Common myeloid progenitor, CD34-positive (primary cell): ENCODE results near the gene CAMKK1.

ENCODE experiments used
- CTCF ChIA-PET: fragments of 350-600 bp; sonication (Branson Sonifier 250); formaldehyde crosslinking; loops from one replicate; lab custom pipeline; 2021; ENCODE audit warnings: antibody characterized with exemption; lab: Charles Lee
- POLR2A ChIA-PET: fragments of 350-600 bp; sonication (Branson Sonifier 250); formaldehyde crosslinking; loops from one replicate; lab custom pipeline; 2021; ENCODE audit warnings: antibody characterized with exemption; lab: Charles Lee
- DNase-seq, 3 donors: peaks; one replicate each; pipeline versions ENCODE4 v3.0.0 to v3.0.0-alpha.2; 2013
- H3K27ac ChIP-seq, 2 experiments: 1 replicate in 1 of 2; 2 replicates in 1 of 2; pipeline ENCODE4 v1.7.0; 2013; ENCODE audit warnings: inconsistent platforms in 2 of 2, low read length in 2 of 2, mild to moderate bottlenecking in 2 of 2, low read depth in 1 of 2, moderate library complexity in 1 of 2; ENCODE audit not compliant: severe bottlenecking in 2 of 2, insufficient read depth in 1 of 2, poor library complexity in 1 of 2
- H3K27me3 ChIP-seq, 5 experiments: replicated peaks in 2 of 5; 1 replicate in 3 of 5; 2 replicates in 2 of 5; pipeline versions ENCODE4 v1.6.1 to v1.7.0; 2013; ENCODE audit warnings: low read length in 4 of 5, mild to moderate bottlenecking in 2 of 5, moderate library complexity in 2 of 5, inconsistent platforms in 1 of 5; ENCODE audit not compliant: insufficient read depth in 5 of 5, control insufficient read depth in 4 of 5
- H3K36me3 ChIP-seq, 4 experiments: 1 replicate in 2 of 4; 2 replicates in 2 of 4; pipeline versions ENCODE4 v1.6.1 to v1.7.0; 2013; ENCODE audit warnings: low read length in 3 of 4, control low read depth in 1 of 4, mild to moderate bottlenecking in 1 of 4; ENCODE audit not compliant: control insufficient read depth in 4 of 4, insufficient read depth in 4 of 4
- H3K4me1 ChIP-seq, 4 experiments: 1 replicate in 3 of 4; 2 replicates in 1 of 4; pipeline versions ENCODE4 v1.6.1 to v1.7.1; 2013; ENCODE audit warnings: low read length in 3 of 4, mild to moderate bottlenecking in 3 of 4, control low read depth in 1 of 4, inconsistent platforms in 1 of 4, moderate library complexity in 1 of 4; ENCODE audit not compliant: control insufficient read depth in 4 of 4, insufficient read depth in 4 of 4; ENCODE audit errors: control extremely low read depth in 1 of 4
- H3K4me3 ChIP-seq, 7 experiments: 1 replicate in 4 of 7; 2 replicates in 3 of 7; pipeline versions ENCODE4 v1.5.1 to v1.7.0; 2013; ENCODE audit warnings: mild to moderate bottlenecking in 7 of 7, low read length in 6 of 7, moderate library complexity in 6 of 7, inconsistent platforms in 2 of 7, low read depth in 2 of 7, control low read depth in 1 of 7; ENCODE audit not compliant: insufficient read depth in 4 of 7, control insufficient read depth in 1 of 7; ENCODE audit errors: extremely low read depth in 1 of 7
- H3K9me3 ChIP-seq, 5 experiments: 1 replicate in 4 of 5; 2 replicates in 1 of 5; pipeline versions ENCODE4 v1.6.1 to v1.7.1; 2013; ENCODE audit warnings: low read length in 4 of 5, mild to moderate bottlenecking in 2 of 5, inconsistent platforms in 1 of 5, low read depth in 1 of 5, moderate library complexity in 1 of 5; ENCODE audit not compliant: control insufficient read depth in 4 of 5, insufficient read depth in 2 of 5; ENCODE audit errors: control extremely low read depth in 1 of 5
- WGBS: methylation state at CpG from one replicate; pipeline ENCODE4 v1.1.5; 2013; ENCODE audit not compliant: insufficient coverage; 5-methylcytosine and 5-hydroxymethylcytosine counted together

CAMKK1 gene

GRCh38 chr17:3923466-3924190, 30.8 kb upstream of the CAMKK1 start:
- ChIA-PET POLR2A (no interaction called here), CTCF (interaction anchor here (0.9 to 2.4 kb wide), 5 partner anchors 10 to 19 kb away, joined by 3 to 10 read pairs (median 3); no protein-coding TSS in a partner anchor)
- Histone ChIP-seq H3K4me1 (peaks cover 0 to 14% (median 7%) of the 10 kb centered on the region in 4 experiments), H3K27me3 (no peaks in the 10 kb centered on the region), H3K36me3 (peaks cover 2 to 47% (median 27%) of the 10 kb centered on the region in 4 experiments), H3K4me3 (no peak overlapping the region), H3K9me3 (no peaks in the 10 kb centered on the region), H3K27ac (no peak overlapping the region)
- WGBS = 91% methylated on average over 11 of the region's 18 CpGs
- no peak for DNase-seq

GRCh38 chr17:3922765-3923164, 29.9 kb upstream of the CAMKK1 start:
- Histone ChIP-seq H3K27me3 (no peaks in the 10 kb centered on the region), H3K27ac (no peak overlapping the region), H3K36me3 (peaks cover 2 to 39% (median 23%) of the 10 kb centered on the region in 4 experiments), H3K4me1 (peaks cover 0 to 18% (median 12%) of the 10 kb centered on the region in 4 experiments), H3K4me3 (no peak overlapping the region), H3K9me3 (no peaks in the 10 kb centered on the region)
- ChIA-PET CTCF (interaction anchor here (0.9 to 2.4 kb wide), 4 partner anchors 9 to 18 kb away, joined by 3 to 10 read pairs (median 3); no protein-coding TSS in a partner anchor), POLR2A (no interaction called here)
- WGBS = 88% methylated on average over 6 of the region's 7 CpGs
- DNase-seq = no peak

- H3K27ac ChIP-seq = no peak overlapping the region
- WGBS = 96% methylated on average over 22 of the region's 27 CpGs
- POLR2A ChIA-PET = interaction anchor here (0.7 kb wide), 1 partner anchor 13 kb away, joined by 4 read pairs; no protein-coding TSS in a partner anchor
- H3K9me3 ChIP-seq = no peaks in the 10 kb centered on the region
- no peaks in the 10 kb centered on the region for H3K27me3 ChIP-seq
- DNase-seq = no peak
- CTCF ChIA-PET = interaction anchor here (1.3 to 1.5 kb wide), 4 partner anchors 9 to 25 kb away, joined by 3 to 5 read pairs (median 3); no protein-coding TSS in a partner anchor
- H3K36me3 ChIP-seq = peaks cover 0 to 29% (median 18%) of the 10 kb centered on the region in 4 experiments
- H3K4me1 ChIP-seq = peaks cover 0 to 29% (median 23%) of the 10 kb centered on the region in 4 experiments
- no peak overlapping the region for H3K4me3 ChIP-seq
These were observed 28.9 kb upstream of the CAMKK1 start for GRCh38 chr17:3921502-3922319.

GRCh38 chr17:3921006-3921405, 28.2 kb upstream of the CAMKK1 start:
- ChIA-PET POLR2A (no interaction called here), CTCF (interaction anchor here (1.3 to 1.5 kb wide), 5 partner anchors 8 to 154 kb away, joined by 3 to 5 read pairs (median 3); no protein-coding TSS in a partner anchor)
- Histone ChIP-seq H3K27me3 (no peaks in the 10 kb centered on the region), H3K4me1 (peaks cover 0 to 33% (median 27%) of the 10 kb centered on the region in 4 experiments), H3K36me3 (peaks cover 0 to 26% (median 17%) of the 10 kb centered on the region in 4 experiments), H3K9me3 (no peaks in the 10 kb centered on the region), H3K4me3 (no peak overlapping the region), H3K27ac (no peak overlapping the region)
- 91% methylated on average over 10 of the region's 16 CpGs for WGBS
- peak in 2 of 3 donors; percentile 51 to 59 for DNase-seq

- Histone ChIP-seq H3K27me3 (no peaks in the 10 kb centered on the region), H3K4me3 (no peak overlapping the region), H3K4me1 (peaks cover 0 to 50% (median 45%) of the 10 kb centered on the region in 4 experiments), H3K9me3 (no peaks in the 10 kb centered on the region), H3K36me3 (peaks cover 0 to 8% (median 5%) of the 10 kb centered on the region in 4 experiments), H3K27ac (no peak overlapping the region)
- ChIA-PET CTCF (interaction anchor here (1.0 kb wide), 1 partner anchor 15 kb away, joined by 3 read pairs; no protein-coding TSS in a partner anchor), POLR2A (interaction anchor here (0.7 kb wide), 1 partner anchor 88 kb away, joined by 3 read pairs; no protein-coding TSS in a partner anchor)
- 90% methylated on average over 13 of the region's 22 CpGs for WGBS
- DNase-seq = no peak
These were observed 26.3 kb upstream of the CAMKK1 start for GRCh38 chr17:3919123-3919624.

GRCh38 chr17:3918372-3919122, 25.7 kb upstream of the CAMKK1 start:
- whole genome bisulfite sequencing = 75% methylated on average over 8 of the region's 8 CpGs
- CTCF ChIA-PET = no interaction called here
- H3K27ac ChIP-seq = no peak overlapping the region
- H3K4me1 ChIP-seq = peaks cover 0 to 57% (median 51%) of the 10 kb centered on the region in 4 experiments
- peaks cover 0 to 6% (median under 1%) of the 10 kb centered on the region in 4 experiments for H3K36me3 ChIP-seq
- no peak for DNase-seq
- H3K27me3 ChIP-seq = no peaks in the 10 kb centered on the region
- no peaks in the 10 kb centered on the region for H3K9me3 ChIP-seq
- H3K4me3 ChIP-seq = no peak overlapping the region
- POLR2A ChIA-PET = interaction anchor here (0.7 kb wide), 1 partner anchor 89 kb away, joined by 3 read pairs; no protein-coding TSS in a partner anchor
